B cell (primary cell): Measurements from ENCODE around the gene RBM20.

Experiments
- EZH2 ChIP-seq: IDR thresholded peaks from 2 replicates; pipeline ENCODE4 v1.6.1; 2012; ENCODE audit warnings: borderline replicate concordance, low read depth, mild to moderate bottlenecking, moderate library complexity, low read length; ENCODE audit not compliant: insufficient read depth, poor library complexity, severe bottlenecking
- TF ChIP-seq, protein P1 (sequence below): fragments of 200-600 bp; IDR thresholded peaks from one replicate; pipeline ENCODE4 v1.8.0; 2022; ENCODE audit warnings: antibody characterized with exemption, mild to moderate bottlenecking

DNA sequence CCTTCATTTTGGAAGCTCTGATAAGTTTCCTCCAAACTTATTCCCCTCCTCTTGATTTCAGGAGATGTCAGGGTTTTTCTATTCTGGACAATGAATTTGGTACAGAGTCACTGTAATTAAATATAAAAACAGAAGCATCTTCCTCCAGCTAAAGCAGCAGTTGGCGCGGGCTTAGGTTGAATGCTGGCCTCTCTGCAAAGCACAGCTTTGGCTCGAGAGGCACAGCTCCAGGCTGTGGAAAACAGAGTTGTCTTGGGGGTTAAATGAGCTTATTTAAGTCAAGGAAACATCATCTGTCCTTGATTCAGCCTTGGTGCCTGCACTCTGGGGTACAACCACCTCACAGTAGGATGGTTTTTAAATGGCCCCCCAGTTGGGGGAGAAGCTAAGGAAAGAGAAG is 192.6 kb downstream of the RBM20 start:
- TF ChIP-seq, protein P1, sequence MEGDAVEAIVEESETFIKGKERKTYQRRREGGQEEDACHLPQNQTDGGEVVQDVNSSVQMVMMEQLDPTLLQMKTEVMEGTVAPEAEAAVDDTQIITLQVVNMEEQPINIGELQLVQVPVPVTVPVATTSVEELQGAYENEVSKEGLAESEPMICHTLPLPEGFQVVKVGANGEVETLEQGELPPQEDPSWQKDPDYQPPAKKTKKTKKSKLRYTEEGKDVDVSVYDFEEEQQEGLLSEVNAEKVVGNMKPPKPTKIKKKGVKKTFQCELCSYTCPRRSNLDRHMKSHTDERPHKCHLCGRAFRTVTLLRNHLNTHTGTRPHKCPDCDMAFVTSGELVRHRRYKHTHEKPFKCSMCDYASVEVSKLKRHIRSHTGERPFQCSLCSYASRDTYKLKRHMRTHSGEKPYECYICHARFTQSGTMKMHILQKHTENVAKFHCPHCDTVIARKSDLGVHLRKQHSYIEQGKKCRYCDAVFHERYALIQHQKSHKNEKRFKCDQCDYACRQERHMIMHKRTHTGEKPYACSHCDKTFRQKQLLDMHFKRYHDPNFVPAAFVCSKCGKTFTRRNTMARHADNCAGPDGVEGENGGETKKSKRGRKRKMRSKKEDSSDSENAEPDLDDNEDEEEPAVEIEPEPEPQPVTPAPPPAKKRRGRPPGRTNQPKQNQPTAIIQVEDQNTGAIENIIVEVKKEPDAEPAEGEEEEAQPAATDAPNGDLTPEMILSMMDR, result no peak
- no peak for TF ChIP-seq EZH2
